WERI-Rb-1 (cell line): ENCODE measurements around the gene PTOV1.
A peak's percentile ranks its signal among the peaks of the same experiment; 100 is the strongest.

Experiments used
- DNase-seq: peaks from one replicate; pipeline ENCODE4 v3.0.0-alpha.2; 2020
- H3K27ac ChIP-seq: fragments of 250-450 bp; sonication (Bioruptor Pico); 2 replicates; pipeline ENCODE4 v1.5.1; 2020; ENCODE audit warnings: mild to moderate bottlenecking, moderate library complexity
- H3K27me3 ChIP-seq: fragments of 250-450 bp; sonication (Bioruptor Pico); 2 replicates; pipeline ENCODE4 v1.5.1; 2021; ENCODE audit warnings: mild to moderate bottlenecking, low read depth, moderate library complexity; ENCODE audit not compliant: insufficient read depth, severe bottlenecking
- H3K36me3 ChIP-seq: fragments of 250-450 bp; sonication (Bioruptor Pico); 2 replicates; pipeline ENCODE4 v1.5.1; 2020; ENCODE audit warnings: mild to moderate bottlenecking, moderate library complexity
- H3K4me3 ChIP-seq: 2 replicates; pipeline ENCODE4 v1.5.1; 2011; ENCODE audit warnings: low read depth, mild to moderate bottlenecking, control low read depth, low read length
- H3K9me3 ChIP-seq: fragments of 250-450 bp; sonication (Bioruptor Pico); 2 replicates; pipeline ENCODE4 v1.5.1; 2021; ENCODE audit warnings: mild to moderate bottlenecking, moderate library complexity; ENCODE audit not compliant: severe bottlenecking
- TF ChIP-seq, protein P1 (sequence below): IDR thresholded peaks from 2 replicates; pipeline ENCODE4 v1.5.1; 2011; ENCODE audit warnings: low read depth, mild to moderate bottlenecking, control low read depth, inconsistent platforms, low read length

PTOV1 gene

GRCh38 chr19:49823472-49823871 is 27.5 kb upstream of the PTOV1 start:
- DNase-seq = no peak
- Histone ChIP-seq H3K27ac (no peak overlapping the region), H3K36me3 (peaks cover 50% of the 10 kb centered on the region), H3K4me3 (no peak overlapping the region), H3K9me3 (no peaks in the 10 kb centered on the region), H3K27me3 (no peaks in the 10 kb centered on the region)
- TF ChIP-seq, protein P1, sequence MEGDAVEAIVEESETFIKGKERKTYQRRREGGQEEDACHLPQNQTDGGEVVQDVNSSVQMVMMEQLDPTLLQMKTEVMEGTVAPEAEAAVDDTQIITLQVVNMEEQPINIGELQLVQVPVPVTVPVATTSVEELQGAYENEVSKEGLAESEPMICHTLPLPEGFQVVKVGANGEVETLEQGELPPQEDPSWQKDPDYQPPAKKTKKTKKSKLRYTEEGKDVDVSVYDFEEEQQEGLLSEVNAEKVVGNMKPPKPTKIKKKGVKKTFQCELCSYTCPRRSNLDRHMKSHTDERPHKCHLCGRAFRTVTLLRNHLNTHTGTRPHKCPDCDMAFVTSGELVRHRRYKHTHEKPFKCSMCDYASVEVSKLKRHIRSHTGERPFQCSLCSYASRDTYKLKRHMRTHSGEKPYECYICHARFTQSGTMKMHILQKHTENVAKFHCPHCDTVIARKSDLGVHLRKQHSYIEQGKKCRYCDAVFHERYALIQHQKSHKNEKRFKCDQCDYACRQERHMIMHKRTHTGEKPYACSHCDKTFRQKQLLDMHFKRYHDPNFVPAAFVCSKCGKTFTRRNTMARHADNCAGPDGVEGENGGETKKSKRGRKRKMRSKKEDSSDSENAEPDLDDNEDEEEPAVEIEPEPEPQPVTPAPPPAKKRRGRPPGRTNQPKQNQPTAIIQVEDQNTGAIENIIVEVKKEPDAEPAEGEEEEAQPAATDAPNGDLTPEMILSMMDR = no peak

DNA sequence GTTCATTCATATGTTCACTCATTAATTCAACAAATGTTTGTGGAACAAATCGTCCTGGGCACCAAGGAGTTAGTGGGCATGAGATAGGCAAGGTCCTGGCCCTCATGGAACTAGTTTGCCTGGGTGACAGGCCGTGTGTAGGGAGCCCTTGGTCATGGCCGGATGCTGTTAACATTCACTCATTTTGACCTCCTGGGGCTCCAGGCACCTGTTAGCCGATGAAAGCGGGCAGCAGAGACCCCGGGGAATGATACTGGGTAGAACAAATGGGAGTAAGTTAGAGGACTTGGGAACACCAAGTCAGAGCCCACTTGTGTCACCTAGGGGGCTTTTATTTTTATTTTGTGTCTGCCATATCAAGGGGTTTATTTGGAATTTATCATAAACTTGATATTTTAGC is 26.3 kb upstream of the PTOV1 start:
- no peak for DNase-seq
- no peaks in the 10 kb centered on the region for H3K27me3 ChIP-seq
- H3K4me3 ChIP-seq = no peak overlapping the region
- TF ChIP-seq, protein P1 = no peak
- H3K27ac ChIP-seq = no peak overlapping the region
- peaks cover 54% of the 10 kb centered on the region for H3K36me3 ChIP-seq
- H3K9me3 ChIP-seq = no peaks in the 10 kb centered on the region

- H3K4me3 ChIP-seq = no peak overlapping the region
- TF ChIP-seq, protein P1 = no peak
- no peaks in the 10 kb centered on the region for H3K9me3 ChIP-seq
- DNase-seq = no peak
- peaks cover 63% of the 10 kb centered on the region for H3K36me3 ChIP-seq
- H3K27me3 ChIP-seq = no peaks in the 10 kb centered on the region
- H3K27ac ChIP-seq = no peak overlapping the region
These were observed 23.9 kb upstream of the PTOV1 start for GRCh38 chr19:49827034-49827433.

DNA sequence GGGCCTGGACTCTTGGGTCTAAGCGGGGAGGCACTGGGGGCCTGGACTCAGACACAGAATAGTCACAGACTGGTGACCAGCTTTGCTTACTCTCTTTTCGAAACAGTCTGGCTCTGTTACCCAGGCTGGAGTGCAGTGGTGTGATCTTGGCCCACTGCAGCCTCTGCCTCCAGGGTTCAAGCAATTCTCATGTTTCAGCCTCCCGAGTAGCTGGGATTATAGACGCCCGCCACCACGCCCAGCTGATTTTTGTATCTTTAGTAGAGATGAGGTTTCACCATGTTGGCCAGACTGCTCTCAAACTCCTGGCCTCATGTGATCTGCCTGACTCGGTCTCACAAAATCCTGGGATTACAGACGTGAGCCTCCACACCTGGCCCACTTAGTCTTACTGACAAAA is 21.8 kb upstream of the PTOV1 start:
- TF ChIP-seq, protein P1 = no peak
- DNase-seq = peak; percentile 22
- H3K36me3 ChIP-seq = peaks cover 69% of the 10 kb centered on the region
- H3K4me3 ChIP-seq = no peak overlapping the region
- H3K9me3 ChIP-seq = no peaks in the 10 kb centered on the region
- no peaks in the 10 kb centered on the region for H3K27me3 ChIP-seq
- no peak overlapping the region for H3K27ac ChIP-seq

GRCh38 chr19:49829721-49830120 is 21.2 kb upstream of the PTOV1 start:
- Histone ChIP-seq H3K27ac (no peak overlapping the region), H3K4me3 (no peak overlapping the region), H3K36me3 (peaks cover 71% of the 10 kb centered on the region), H3K27me3 (no peaks in the 10 kb centered on the region), H3K9me3 (no peaks in the 10 kb centered on the region)
- TF ChIP-seq, protein P1 = no peak
- no peak for DNase-seq

DNA sequence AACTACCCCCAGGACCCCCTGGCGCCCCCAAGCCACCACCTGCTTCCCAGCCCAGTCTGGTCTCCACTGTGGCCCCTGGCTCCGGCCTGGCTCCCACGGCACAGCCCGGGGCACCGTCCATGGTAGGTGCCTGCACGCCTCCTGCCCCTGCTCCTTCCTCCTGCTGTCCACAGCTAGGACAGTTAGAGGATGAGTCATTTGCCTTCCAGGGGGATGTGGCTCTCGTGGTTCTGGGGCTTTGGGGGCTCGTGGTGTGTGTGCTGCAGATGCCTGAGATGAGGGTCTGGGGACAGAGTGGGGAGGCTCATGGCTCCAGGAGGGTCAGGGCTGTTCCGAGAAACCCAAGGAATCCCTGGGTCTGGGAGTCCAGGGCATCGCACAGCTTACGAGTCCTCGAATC is 20.2 kb upstream of the PTOV1 start:
- H3K36me3 ChIP-seq = peaks cover 75% of the 10 kb centered on the region

More for the DNA sequence above, 20.2 kb upstream of the PTOV1 start:
- no peak for DNase-seq
- no peak overlapping the region for H3K4me3 ChIP-seq
- H3K27me3 ChIP-seq = no peaks in the 10 kb centered on the region
- H3K27ac ChIP-seq = no peak overlapping the region
- no peaks in the 10 kb centered on the region for H3K9me3 ChIP-seq
- TF ChIP-seq, protein P1 = no peak
